ENCODE measurements around the gene FOXR1.

The FOXR1 gene

GRCh38 chr11:118998388-118998717 is 26.8 kb downstream of the FOXR1 start:
- in situ Hi-C loops (cut with MboI; ENCODE audit: low pct_unique_long_range_greater_than_20kb, low sequenced_read_pairs, unreplicated experiment), result no loop called here
- TF ChIP-seq CTCF (IDR thresholded peaks at IDR 0.05; ENCODE audit: extremely low read depth, insufficient read depth, missing control alignments), result no peak
- DNase-seq (ENCODE audit: low spot score), result no peak

- in situ Hi-C loops (cut with MboI; ENCODE audit: low pct_unique_long_range_greater_than_20kb, low sequenced_read_pairs, unreplicated experiment), result no loop called here
- TF ChIP-seq CTCF (IDR thresholded peaks at IDR 0.05; ENCODE audit: extremely low read depth, insufficient read depth, missing control alignments), result no peak
- DNase-seq (ENCODE audit: low spot score), result no peak
Measured at GRCh38 chr11:118998822-118999221, 27.3 kb downstream of the FOXR1 start.

- no peak for DNase-seq (ENCODE audit: low spot score)
- in situ Hi-C loops (cut with MboI; ENCODE audit: low pct_unique_long_range_greater_than_20kb, low sequenced_read_pairs, unreplicated experiment), result no loop called here
Measured at GRCh38 chr11:119000906-119001305, 29.3 kb downstream of the FOXR1 start.

GRCh38 chr11:119006656-119007055 is 35.1 kb downstream of the FOXR1 start:
- in situ Hi-C loops (cut with MboI; ENCODE audit: low pct_unique_long_range_greater_than_20kb, low sequenced_read_pairs, unreplicated experiment), result no loop called here
- no peak for DNase-seq (ENCODE audit: low spot score)
- TF ChIP-seq CTCF (IDR thresholded peaks at IDR 0.05; ENCODE audit: extremely low read depth, insufficient read depth, missing control alignments), result no peak

More at GRCh38 chr11:119000906-119001305, 29.3 kb downstream of the FOXR1 start:
- TF ChIP-seq CTCF (IDR thresholded peaks at IDR 0.05; ENCODE audit: extremely low read depth, insufficient read depth, missing control alignments), result no peak

GRCh38 chr11:119011476-119012053 is 40.0 kb downstream of the FOXR1 start:
- in situ Hi-C loops (cut with MboI; ENCODE audit: low pct_unique_long_range_greater_than_20kb, low sequenced_read_pairs, unreplicated experiment), result no loop called here
- TF ChIP-seq CTCF (IDR thresholded peaks at IDR 0.05; ENCODE audit: extremely low read depth, insufficient read depth, missing control alignments), result no peak
- DNase-seq (ENCODE audit: low spot score), result no peak

- no peak for TF ChIP-seq CTCF (IDR thresholded peaks at IDR 0.05; ENCODE audit: extremely low read depth, insufficient read depth, missing control alignments)
- peak; percentile 6 for DNase-seq (ENCODE audit: low spot score)
- in situ Hi-C loops (cut with MboI; ENCODE audit: low pct_unique_long_range_greater_than_20kb, low sequenced_read_pairs, unreplicated experiment), result no loop called here
Measured at GRCh38 chr11:119012629-119013170, 41.1 kb downstream of the FOXR1 start.

All from GM13977 (cell line).